HepG2 (cell line): ENCODE results near the gene CHD9. TPM values are rescaled to one million over a fixed set of nuclear protein-coding genes. Genes with fewer than 3 reads are reported as not detected.

Source experiments
- FOXA1 ChIP-seq, 2 experiments: fragments of 450-650 bp in 1 of 2; sonication (generic) in 1 of 2; formaldehyde crosslinking in 1 of 2; IDR thresholded peaks; 2 replicates each; pipeline versions ENCODE4 v1.4.0 to v1.6.1; 2016 to 2020; ENCODE audit warnings: missing genetic modification reagents in 1 of 2
- HOXA3 ChIP-seq: sonication (generic); formaldehyde crosslinking; IDR thresholded peaks from 2 replicates; pipeline ENCODE4 v1.5.0; 2020; ENCODE audit warnings: missing genetic modification reagents
- MIER2 ChIP-seq: IDR thresholded peaks from 2 replicates; pipeline ENCODE4 v1.6.1; 2016; ENCODE audit warnings: missing biosample characterization, missing genetic modification reagents
- SMC3 ChIP-seq: IDR thresholded peaks from 2 replicates; pipeline ENCODE4 v1.6.1; 2011; ENCODE audit warnings: low read length, improper control_type of control experiment
- SUZ12 ChIP-seq: fragments of 150-350 bp; IDR thresholded peaks from 2 replicates; pipeline ENCODE4 v1.6.1; 2014; ENCODE audit warnings: low read depth, low read length
- SYNCRIP ChIP-seq: fragments of 200-400 bp; formaldehyde crosslinking; IDR thresholded peaks from 2 replicates; pipeline ENCODE4 v1.6.1; 2018; ENCODE audit warnings: mild to moderate bottlenecking, low read depth, low read length; ENCODE audit not compliant: insufficient read depth
- TOPORS ChIP-seq: sonication (generic); formaldehyde crosslinking; IDR thresholded peaks from 2 replicates; pipeline ENCODE4 v1.8.0; 2023; ENCODE audit warnings: mild to moderate bottlenecking, missing genetic modification reagents
- ZNF10 ChIP-seq: sonication (generic); formaldehyde crosslinking; IDR thresholded peaks from 2 replicates; pipeline ENCODE4 v1.4.0; 2020; ENCODE audit warnings: mild to moderate bottlenecking, low read depth, missing genetic modification reagents, borderline replicate concordance
- ZNF235 ChIP-seq: sonication (generic); formaldehyde crosslinking; IDR thresholded peaks from 2 replicates; pipeline ENCODE4 v1.8.1; 2023; ENCODE audit warnings: mild to moderate bottlenecking, missing genetic modification reagents, borderline replicate concordance
- ZNF792 ChIP-seq: IDR thresholded peaks from 2 replicates; pipeline ENCODE4 v1.6.1; 2016
- polyA plus RNA-seq, 8 experiments: library from polyadenylated mRNA; depleted of rRNA in 3 of 8; stranded (reverse) in 7 of 8; unstranded in 1 of 8; fragments of >200 nt; fragmentation: Illumina TruSeq in 4 of 8; extraction: Trizol in 4 of 8; gene quantifications; 2 replicates each; pipeline versions ENCODE4 v1.2.1 to v1.2.3, GENCODE V29; 2011 to 2016; ENCODE audit warnings: low read depth in 4 of 8, missing spikeins in 1 of 8, mixed read lengths in 1 of 8; ENCODE audit not compliant: insufficient read depth in 1 of 8
- total RNA-seq, 5 experiments: library from RNA; depleted of rRNA; stranded (reverse); fragments of >200 nt; fragmentation: Illumina TruSeq; extraction: Trizol; gene quantifications; 2 replicates each; pipeline ENCODE4 v1.2.3, GENCODE V29; 2016; ENCODE audit warnings: low read depth in 1 of 5
- TF ChIP-seq, protein P1 (sequence below): sonication (generic); formaldehyde crosslinking; IDR thresholded peaks from 2 replicates; pipeline ENCODE4 v1.4.0; 2020; ENCODE audit warnings: missing genetic modification reagents
- TF ChIP-seq, protein P2 (sequence below): sonication (generic); formaldehyde crosslinking; IDR thresholded peaks from 2 replicates; pipeline ENCODE4 v1.4.0; 2020; ENCODE audit warnings: missing genetic modification reagents
- TF ChIP-seq, protein P3 (sequence below): IDR thresholded peaks from 2 replicates; pipeline ENCODE4 v1.6.1; 2016; ENCODE audit warnings: low read depth, missing genetic modification reagents, missing compliant biosample characterization
- TF ChIP-seq, protein P4 (sequence below): sonication (generic); formaldehyde crosslinking; IDR thresholded peaks from 2 replicates; pipeline ENCODE4 v1.4.0; 2020; ENCODE audit warnings: missing genetic modification reagents, mild to moderate bottlenecking, borderline replicate concordance
- TF ChIP-seq, protein P5 (sequence below): sonication (generic); formaldehyde crosslinking; IDR thresholded peaks from 2 replicates; pipeline ENCODE4 v1.4.0; 2020; ENCODE audit warnings: missing genetic modification reagents

CHD9 gene
- total and polyA plus RNA-seq, 2 of the 13 experiments (the other 11 are each of a cell fraction or from before 2014, with no cell fraction given): 23.4 to 27.7 TPM

DNA sequence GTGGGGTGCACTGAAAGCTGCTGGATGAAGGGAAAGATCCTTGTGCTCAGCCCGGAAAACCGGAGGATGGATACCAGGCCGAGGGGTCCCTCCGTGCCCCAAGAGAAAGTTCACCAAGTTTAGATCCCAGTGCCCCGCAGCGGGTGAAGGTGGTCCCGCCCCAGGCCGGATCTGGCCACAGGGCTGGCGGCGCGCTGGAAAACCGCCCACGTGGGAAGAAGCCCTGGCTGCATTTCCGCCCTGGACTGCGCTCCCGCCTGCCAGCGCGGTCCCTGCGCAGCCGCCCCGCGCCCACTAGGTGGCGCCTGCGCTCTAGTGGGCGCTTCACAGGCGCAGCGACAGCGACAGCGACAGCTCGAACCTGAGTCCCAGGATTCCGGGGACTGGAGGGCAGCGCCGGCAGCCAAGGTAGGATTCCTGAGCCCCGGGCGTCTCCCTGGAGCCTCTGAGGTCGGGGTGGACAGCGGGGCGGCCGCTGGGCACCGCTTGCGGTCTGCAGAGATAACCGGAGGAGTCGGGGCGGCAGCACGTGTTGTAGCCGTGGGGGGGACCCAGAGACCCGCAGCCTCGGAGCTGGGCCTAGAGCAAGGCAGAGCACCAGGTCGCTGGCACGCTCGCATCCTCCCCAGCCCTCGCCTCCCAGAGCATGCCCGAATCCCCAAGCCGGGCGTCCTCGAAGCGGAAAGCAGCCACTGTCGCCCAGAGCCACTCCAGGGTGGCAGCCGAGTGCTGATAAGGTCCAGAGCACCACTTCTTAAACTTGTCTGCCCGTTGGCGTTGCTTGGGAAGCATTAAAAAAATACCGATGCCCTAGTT, at the start of gene CHD9 (continued):
- TF ChIP-seq FOXA1 (IDR thresholded peaks at IDR 0.05) (no peak), FOXA1 (CRISPR knock-in tag; IDR thresholded peaks at IDR 0.05) (peak; percentile 49), HOXA3 (CRISPR knock-in tag) (peak; percentile 91), MIER2 (CRISPR knock-in tag) (no peak), SYNCRIP (no peak), SMC3 (peak; percentile 67; the same call in 1 of the 2 replicates), ZNF235 (peak; percentile 98; the same call in 1 of the 2 replicates), ZNF10 (CRISPR knock-in tag) (0 out of 2 replicates have a peak, but pooled peaks have one; percentile 56), SUZ12 (no peak), TOPORS (peak; percentile 89), ZNF792 (peak; percentile 98)
- TF ChIP-seq, protein P1, sequence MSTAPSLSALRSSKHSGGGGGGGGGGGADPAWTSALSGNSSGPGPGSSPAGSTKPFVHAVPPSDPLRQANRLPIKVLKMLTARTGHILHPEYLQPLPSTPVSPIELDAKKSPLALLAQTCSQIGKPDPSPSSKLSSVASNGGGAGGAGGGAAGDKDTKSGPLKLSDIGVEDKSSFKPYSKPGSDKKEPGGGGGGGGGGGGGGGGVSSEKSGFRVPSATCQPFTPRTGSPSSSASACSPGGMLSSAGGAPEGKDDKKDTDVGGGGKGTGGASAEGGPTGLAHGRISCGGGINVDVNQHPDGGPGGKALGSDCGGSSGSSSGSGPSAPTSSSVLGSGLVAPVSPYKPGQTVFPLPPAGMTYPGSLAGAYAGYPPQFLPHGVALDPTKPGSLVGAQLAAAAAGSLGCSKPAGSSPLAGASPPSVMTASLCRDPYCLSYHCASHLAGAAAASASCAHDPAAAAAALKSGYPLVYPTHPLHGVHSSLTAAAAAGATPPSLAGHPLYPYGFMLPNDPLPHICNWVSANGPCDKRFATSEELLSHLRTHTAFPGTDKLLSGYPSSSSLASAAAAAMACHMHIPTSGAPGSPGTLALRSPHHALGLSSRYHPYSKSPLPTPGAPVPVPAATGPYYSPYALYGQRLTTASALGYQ (CRISPR knock-in tag): peak; percentile 83
- TF ChIP-seq, protein P2, sequence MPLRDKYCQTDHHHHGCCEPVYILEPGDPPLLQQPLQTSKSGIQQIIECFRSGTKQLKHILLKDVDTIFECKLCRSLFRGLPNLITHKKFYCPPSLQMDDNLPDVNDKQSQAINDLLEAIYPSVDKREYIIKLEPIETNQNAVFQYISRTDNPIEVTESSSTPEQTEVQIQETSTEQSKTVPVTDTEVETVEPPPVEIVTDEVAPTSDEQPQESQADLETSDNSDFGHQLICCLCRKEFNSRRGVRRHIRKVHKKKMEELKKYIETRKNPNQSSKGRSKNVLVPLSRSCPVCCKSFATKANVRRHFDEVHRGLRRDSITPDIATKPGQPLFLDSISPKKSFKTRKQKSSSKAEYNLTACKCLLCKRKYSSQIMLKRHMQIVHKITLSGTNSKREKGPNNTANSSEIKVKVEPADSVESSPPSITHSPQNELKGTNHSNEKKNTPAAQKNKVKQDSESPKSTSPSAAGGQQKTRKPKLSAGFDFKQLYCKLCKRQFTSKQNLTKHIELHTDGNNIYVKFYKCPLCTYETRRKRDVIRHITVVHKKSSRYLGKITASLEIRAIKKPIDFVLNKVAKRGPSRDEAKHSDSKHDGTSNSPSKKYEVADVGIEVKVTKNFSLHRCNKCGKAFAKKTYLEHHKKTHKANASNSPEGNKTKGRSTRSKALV: peak; percentile 82
- TF ChIP-seq, protein P3, sequence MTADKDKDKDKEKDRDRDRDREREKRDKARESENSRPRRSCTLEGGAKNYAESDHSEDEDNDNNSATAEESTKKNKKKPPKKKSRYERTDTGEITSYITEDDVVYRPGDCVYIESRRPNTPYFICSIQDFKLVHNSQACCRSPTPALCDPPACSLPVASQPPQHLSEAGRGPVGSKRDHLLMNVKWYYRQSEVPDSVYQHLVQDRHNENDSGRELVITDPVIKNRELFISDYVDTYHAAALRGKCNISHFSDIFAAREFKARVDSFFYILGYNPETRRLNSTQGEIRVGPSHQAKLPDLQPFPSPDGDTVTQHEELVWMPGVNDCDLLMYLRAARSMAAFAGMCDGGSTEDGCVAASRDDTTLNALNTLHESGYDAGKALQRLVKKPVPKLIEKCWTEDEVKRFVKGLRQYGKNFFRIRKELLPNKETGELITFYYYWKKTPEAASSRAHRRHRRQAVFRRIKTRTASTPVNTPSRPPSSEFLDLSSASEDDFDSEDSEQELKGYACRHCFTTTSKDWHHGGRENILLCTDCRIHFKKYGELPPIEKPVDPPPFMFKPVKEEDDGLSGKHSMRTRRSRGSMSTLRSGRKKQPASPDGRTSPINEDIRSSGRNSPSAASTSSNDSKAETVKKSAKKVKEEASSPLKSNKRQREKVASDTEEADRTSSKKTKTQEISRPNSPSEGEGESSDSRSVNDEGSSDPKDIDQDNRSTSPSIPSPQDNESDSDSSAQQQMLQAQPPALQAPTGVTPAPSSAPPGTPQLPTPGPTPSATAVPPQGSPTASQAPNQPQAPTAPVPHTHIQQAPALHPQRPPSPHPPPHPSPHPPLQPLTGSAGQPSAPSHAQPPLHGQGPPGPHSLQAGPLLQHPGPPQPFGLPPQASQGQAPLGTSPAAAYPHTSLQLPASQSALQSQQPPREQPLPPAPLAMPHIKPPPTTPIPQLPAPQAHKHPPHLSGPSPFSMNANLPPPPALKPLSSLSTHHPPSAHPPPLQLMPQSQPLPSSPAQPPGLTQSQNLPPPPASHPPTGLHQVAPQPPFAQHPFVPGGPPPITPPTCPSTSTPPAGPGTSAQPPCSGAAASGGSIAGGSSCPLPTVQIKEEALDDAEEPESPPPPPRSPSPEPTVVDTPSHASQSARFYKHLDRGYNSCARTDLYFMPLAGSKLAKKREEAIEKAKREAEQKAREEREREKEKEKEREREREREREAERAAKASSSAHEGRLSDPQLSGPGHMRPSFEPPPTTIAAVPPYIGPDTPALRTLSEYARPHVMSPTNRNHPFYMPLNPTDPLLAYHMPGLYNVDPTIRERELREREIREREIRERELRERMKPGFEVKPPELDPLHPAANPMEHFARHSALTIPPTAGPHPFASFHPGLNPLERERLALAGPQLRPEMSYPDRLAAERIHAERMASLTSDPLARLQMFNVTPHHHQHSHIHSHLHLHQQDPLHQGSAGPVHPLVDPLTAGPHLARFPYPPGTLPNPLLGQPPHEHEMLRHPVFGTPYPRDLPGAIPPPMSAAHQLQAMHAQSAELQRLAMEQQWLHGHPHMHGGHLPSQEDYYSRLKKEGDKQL (CRISPR knock-in tag): no peak; the same call in none of the 2 replicates
- TF ChIP-seq, protein P4, sequence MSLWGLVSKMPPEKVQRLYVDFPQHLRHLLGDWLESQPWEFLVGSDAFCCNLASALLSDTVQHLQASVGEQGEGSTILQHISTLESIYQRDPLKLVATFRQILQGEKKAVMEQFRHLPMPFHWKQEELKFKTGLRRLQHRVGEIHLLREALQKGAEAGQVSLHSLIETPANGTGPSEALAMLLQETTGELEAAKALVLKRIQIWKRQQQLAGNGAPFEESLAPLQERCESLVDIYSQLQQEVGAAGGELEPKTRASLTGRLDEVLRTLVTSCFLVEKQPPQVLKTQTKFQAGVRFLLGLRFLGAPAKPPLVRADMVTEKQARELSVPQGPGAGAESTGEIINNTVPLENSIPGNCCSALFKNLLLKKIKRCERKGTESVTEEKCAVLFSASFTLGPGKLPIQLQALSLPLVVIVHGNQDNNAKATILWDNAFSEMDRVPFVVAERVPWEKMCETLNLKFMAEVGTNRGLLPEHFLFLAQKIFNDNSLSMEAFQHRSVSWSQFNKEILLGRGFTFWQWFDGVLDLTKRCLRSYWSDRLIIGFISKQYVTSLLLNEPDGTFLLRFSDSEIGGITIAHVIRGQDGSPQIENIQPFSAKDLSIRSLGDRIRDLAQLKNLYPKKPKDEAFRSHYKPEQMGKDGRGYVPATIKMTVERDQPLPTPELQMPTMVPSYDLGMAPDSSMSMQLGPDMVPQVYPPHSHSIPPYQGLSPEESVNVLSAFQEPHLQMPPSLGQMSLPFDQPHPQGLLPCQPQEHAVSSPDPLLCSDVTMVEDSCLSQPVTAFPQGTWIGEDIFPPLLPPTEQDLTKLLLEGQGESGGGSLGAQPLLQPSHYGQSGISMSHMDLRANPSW (CRISPR knock-in tag): peak; percentile 86
- TF ChIP-seq, protein P5, sequence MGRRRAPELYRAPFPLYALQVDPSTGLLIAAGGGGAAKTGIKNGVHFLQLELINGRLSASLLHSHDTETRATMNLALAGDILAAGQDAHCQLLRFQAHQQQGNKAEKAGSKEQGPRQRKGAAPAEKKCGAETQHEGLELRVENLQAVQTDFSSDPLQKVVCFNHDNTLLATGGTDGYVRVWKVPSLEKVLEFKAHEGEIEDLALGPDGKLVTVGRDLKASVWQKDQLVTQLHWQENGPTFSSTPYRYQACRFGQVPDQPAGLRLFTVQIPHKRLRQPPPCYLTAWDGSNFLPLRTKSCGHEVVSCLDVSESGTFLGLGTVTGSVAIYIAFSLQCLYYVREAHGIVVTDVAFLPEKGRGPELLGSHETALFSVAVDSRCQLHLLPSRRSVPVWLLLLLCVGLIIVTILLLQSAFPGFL (CRISPR knock-in tag): no peak
